GM18520 (cell line): ENCODE data around the gene CCDC80.
"Not testable (repeated sequence)": the region's sequence is repeated elsewhere in the genome, so short reads cannot be mapped to it uniquely, and the experiment has no call there.

ENCODE experiments used
- ATAC-seq: cut with Tn5 transposase; IDR thresholded peaks from one replicate; pipeline ENCODE4 v1.9.1; 2021; ENCODE audit not compliant: unreplicated experiment

Gene CCDC80

DNA sequence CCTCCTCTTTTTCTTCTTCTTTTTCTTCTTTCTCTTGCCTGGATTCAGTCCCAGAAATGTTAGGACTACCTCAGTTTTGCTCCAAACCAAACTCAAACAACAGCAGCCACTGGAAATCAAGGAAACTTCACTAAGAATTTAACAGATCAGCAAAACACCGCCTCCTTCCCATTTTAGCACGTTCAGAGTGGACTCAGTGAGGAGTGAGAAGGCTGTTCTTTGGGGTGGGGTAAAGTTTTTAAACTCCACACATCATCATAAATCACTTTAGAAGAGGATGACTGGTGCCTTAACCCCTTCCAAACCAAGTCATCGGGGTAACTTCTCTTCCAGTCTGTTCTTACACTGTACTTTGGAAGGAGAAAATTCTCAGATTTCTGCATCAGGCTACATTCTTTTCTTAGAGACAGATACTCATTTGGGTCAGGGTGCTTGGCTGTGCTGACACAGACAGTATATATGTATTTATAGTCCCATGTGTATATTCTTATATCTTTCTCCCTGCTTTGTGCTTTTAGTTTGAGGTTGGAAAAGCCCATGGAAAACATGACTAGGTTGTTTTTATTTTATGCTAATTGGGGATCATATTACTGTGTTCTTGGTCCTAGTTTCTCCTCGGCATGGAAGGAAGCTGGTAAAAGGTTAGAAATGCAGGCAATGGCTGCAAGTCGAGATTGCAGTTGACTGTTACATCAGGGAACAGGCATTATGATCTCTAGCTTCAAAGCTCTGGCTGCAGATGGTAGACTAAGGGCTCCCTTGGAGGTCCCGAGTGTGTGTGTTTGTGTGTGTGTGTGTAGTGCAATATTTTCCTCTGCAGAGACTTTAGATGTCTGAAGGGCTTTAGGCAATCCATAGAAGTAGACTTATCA is at the start of gene CCDC80:
Gene CCDC80, minus strand, starts transcription at position 214 of the 872 bp plus-strand sequence. CDS start 1,238 bp downstream, outside the sequence.
- ATAC-seq: no peak

GRCh38 chr3:112689989-112690388 is 49.0 kb upstream of the CCDC80 start:
- ATAC-seq: no peak

GRCh38 chr3:112689385-112689784 is 48.4 kb upstream of the CCDC80 start:
- no peak for ATAC-seq

DNA sequence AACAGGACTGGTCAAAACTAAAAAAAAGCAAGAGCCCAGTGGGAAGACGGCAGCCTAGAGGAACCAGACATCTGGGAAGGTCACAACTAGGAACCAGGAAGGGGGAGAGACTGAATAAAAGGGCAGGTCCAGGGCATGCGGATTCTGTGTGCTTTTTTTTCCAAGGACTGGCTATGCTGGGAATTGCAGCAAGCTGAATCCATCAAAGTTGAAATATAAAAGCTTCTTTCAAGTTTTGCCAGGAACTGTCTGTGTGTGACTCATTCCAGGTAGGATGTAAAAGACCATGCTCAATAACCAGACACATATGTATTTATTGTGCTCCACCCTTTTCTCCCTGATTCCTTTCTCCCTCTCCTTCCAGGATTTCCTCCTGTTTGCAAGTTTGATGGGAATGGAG is 47.9 kb upstream of the CCDC80 start:
- ATAC-seq: no peak

GRCh38 chr3:112688085-112688769 is 47.3 kb upstream of the CCDC80 start:
- no peak for ATAC-seq

DNA sequence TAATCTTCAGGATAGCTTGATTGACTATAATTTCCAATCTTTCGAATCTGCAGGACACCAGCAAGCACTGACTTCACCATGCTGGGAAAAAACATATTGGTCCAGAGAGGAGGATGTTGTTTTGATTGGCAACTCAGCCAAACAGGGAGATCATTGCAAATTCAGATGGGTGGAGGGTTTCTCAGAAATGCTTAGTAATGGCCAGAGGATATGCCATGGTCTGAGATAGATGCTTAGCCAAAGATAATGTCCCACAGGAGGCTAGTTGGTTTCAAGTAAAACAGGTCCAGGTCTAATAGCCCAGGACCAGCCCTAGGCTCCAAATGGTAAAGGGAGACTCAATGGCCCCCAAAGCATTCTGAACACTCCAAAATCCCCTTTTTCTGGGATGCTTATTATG is 46.7 kb upstream of the CCDC80 start:
- ATAC-seq: no peak

DNA sequence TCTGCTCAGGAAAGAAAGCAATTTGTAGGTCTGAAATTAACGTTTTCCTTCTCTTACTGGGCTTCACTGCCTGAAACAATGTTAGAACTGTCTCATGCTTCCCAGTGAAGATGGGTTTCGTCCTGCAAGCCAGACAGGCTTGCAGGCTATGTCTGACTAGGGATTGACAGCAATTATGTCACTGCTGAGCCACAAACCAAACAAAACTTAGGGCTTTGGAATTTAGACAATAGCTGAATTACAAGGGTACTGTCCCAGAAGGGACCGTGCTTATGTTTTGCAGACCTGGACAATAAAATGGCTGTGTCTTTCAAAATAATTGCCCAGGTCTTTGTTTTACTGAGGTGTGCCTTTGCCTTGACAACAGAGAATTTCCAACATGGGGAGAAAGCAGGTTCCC is 46.3 kb upstream of the CCDC80 start:
- no peak for ATAC-seq

DNA sequence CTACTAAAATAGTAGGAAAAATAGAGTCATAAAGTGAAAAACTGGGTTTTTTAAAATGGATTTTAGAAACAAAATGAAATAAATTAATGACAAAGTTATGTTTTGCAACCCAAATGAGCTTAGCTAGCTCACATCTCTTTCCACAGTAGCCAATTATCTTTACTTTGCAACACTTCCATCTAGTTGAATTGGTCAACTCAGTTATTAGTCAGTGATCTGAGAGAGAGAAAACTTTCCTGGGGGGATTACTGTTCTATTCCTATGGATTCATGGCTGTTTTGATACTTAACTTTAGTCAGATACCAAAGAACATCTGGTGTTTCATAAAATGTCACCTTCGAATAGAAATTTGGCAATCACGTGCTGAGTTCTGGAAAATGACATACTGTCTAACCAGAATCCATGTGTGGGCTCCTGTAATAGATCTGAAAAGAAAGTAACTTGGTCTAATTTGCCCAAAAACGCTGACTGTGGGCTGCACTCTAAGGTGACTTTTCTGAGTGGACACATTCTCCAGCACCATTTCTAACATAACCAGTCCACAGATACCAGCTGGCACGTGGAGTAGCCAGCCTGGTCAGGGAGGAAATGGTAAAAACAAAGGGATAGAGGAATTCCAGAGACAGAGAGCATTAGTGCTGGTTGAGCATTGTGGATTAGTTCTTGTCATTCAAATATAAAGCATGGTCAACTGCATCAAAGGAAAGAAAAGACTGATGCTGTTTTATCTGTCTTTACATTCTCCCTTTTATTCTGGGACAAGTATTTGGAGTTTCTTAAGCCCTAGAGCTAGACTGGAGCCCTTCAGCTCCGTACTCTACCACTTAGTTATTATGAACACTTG is 45.2 kb upstream of the CCDC80 start:
- no peak for ATAC-seq

DNA sequence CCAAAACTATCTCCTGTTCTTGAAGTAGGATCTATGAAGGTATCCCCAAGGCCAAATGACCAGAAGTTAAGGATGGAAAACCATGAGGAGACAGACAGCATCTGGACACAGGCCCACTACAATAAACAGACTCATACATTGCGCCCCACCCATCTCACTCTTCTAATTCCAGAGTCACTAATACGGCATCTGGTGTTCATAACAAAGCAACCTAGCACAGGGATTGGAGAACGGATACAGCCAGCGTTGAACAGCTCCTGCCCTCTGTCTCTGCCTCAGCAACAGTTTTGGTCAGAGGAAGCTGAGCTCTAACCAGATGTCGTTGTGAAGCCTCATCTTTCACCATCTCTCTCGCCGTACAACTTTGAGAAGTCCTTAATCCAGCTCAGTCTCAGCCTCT is 44.5 kb upstream of the CCDC80 start:
- no peak for ATAC-seq

GRCh38 chr3:112682361-112682760 is 41.4 kb upstream of the CCDC80 start:
- ATAC-seq: no peak

DNA sequence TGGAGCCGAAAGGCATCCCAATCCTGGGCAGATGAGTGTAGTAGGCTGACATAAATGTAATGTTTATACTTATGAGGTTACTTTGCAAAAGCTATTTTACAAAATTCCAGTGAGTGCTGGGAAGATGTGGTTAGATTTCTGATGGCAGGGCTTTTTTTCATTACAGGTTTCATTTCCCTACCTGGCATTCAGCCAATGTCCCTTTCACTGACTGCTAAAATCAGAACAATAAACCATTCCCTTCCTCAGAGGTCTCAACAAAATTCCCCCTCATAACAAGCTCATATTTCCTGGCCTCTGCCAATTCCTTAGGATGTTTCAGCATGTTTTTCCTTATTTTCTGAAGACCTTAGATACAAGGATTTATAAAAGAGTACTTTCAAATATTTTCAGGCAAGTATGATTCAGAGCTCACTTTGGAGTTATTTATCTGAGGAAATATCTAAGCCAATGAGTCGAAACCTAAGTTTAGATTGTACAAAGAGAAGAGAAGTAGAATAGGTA is 40.9 kb upstream of the CCDC80 start:
- ATAC-seq: no peak

DNA sequence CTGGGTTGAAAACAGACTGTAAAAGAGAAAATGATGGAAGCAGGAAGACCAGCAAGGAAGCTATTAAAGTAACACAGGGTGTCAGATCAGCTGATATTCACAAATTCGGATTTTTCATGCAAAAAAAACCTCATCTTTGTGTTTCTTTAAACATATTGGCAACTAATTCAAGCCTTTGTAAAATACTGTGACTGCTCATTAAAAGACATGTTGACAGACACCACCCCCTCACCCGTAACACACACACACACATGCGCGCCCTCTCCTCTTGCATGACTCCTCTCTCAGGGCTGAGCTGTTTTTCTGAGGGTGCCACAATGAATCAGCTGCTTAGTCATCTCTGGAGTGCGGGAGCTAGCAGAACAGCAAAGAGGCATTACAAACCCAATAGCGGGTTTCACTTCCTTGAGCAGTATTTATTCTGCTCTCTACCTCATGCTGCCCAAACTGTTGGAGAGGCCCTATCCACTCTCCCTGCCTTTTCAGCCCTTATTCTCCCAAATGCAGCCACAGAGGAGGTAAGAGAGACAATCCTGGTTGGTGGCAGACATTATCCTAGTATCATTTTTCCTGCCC is 35.8 kb upstream of the CCDC80 start:
- peak; percentile 96 for ATAC-seq

DNA sequence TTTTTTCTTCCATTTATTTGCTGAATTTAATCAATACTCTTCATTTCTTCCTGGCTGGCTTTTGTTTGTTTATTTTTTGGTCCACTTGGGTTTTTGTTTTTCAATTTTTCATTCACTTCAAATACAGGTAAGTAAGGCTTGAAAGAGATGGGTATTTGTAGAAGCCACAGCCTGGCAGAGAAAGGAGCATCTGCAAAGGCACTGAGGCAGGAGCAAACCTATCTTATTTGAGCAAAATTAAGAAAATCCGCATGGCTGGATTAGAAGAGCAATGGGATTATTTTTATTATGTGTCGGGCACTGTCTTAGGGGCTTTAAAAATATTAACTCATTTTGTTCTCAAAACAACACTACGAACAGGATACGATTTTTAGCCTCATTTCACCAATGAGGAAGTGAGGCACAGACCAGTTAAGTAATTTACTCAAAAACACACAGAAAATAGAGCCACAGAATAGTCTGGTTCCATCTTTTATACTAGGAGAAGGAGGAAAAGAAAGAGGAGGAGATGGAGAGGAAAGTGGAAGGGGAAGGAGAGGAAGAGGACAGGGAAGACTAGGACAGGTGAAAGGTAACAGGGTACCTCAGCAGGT is 35.1 kb upstream of the CCDC80 start:
- ATAC-seq: no peak

DNA sequence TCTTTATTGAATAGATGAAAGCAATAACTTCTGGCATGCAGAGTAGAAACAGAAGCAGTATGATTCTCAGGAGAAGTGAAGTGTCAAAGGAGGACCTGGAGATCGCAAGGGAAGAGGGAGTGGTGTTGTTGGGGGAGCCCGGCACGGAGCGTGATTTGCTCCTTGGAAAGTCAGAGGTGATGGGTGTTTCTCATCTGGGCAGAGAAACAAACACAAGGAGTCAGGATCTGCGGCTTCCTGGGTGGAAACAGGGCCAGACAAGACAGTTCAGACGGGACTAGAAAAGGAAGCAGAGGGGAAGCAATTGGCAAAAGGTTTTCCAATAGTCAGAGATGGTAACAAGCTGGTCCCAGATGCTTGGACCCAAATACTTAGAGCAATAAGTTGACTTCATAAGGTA is 34.4 kb upstream of the CCDC80 start:
- no peak for ATAC-seq

DNA sequence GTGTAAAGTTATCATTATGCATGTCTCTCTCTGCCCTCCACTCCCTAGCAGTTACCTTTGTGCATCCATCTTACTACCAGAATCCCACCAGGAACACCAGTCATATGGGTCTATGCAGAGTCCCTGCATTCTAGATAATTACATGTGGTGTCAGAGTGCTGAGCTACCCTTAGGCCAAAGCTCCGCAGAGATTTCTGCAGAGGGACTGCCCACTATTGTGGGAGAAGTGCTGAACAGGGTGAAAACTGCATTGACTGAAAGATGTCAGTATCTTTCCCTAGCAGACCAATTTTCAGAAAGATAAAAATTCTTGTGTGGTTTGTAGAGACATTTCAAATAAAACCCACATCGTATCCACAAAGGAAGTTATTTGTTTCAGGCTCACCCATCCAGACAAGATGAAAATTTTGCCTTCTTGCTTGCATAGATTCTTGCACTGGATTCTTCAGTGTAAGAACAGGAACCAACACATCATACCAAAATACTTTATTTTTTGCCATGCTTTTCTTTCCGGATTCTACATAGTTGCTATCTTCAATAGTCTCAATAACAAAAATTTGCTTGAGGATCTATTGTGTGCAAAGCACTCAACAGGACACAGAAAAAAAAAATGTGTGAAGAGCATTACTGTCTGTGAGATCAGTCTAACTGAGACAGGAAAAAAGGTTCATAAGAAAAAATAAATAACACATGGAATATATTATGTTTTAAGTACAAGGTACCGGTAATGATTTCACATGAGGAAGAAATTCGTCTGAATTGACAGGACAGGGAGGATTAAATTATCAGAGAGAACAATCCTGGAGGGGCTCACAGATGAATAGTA is 32.0 kb upstream of the CCDC80 start:
- ATAC-seq: no peak

GRCh38 chr3:112671930-112672715 is 31.2 kb upstream of the CCDC80 start:
- no peak for ATAC-seq

GRCh38 chr3:112670824-112671223 is 29.9 kb upstream of the CCDC80 start:
- no peak for ATAC-seq

DNA sequence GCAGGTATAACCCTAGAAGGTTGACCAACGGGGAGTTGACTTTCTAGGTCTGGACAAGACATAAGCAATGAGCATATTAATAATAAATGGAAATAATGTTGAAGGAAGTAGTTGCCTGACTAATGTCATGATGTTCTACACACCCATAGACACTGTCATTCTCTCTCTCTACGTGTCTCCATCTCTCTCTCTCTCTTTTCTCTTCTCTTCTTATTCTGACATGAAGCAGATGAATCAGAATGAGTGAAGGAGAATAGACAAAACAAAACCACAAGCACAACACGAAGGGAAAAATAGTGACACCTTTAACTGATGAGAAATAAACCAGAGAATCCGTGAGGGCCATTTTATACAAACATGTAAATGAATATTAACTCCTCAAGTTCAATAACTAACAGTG is 26.7 kb upstream of the CCDC80 start:
- no peak for ATAC-seq

DNA sequence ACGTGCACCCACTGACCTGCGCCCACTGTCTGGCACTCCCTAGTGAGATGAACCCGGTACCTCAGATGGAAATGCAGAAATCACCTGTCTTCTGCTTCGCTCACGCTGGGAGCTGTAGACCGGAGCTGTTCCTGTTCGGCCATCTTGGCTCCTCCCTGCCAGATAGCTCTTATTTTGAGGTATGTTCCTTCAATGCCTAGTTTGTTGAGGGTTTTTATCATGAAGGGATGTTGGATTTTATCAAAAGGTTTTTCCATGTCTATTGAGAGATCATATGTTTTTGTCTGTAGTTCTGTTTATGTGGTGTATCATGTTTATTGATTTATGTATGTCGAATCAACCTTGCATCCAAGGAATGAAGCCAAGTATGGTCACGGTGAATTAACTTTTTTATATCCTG is 24.1 kb upstream of the CCDC80 start:
- not testable (repeated sequence) for ATAC-seq
